Activated CD8-positive, alpha-beta memory T cell treated with anti-CD3 and anti-CD28 coated beads for 36 hours (primary cell): Measurements from ENCODE around the gene KCTD13. TPM values are rescaled to one million over a fixed set of nuclear protein-coding genes. Genes with fewer than 3 reads are reported as not detected.

Experiments
- CTCF ChIA-PET: fragments of 350-600 bp; sonication (Branson Sonifier 250); formaldehyde crosslinking; loops from one replicate; lab custom pipeline; 2021; ENCODE audit warnings: antibody characterized with exemption; lab: Charles Lee
- POLR2A ChIA-PET: fragments of 350-600 bp; sonication (Branson Sonifier 250); formaldehyde crosslinking; loops from one replicate; lab custom pipeline; 2021; ENCODE audit warnings: antibody characterized with exemption; lab: Charles Lee
- total RNA-seq, 2 experiments: library from RNA; stranded (reverse); gene quantifications; one replicate each; pipeline ENCODE4 v1.2.3, GENCODE V29; 2021

KCTD13 gene
- total RNA-seq, 2 experiments from 2014 or later = 38.1 to 39.5 TPM

GRCh38 chr16:29915590-29916247 is 10.3 kb downstream of the KCTD13 start:
- ChIA-PET CTCF (no interaction called here), POLR2A (no interaction called here)

DNA sequence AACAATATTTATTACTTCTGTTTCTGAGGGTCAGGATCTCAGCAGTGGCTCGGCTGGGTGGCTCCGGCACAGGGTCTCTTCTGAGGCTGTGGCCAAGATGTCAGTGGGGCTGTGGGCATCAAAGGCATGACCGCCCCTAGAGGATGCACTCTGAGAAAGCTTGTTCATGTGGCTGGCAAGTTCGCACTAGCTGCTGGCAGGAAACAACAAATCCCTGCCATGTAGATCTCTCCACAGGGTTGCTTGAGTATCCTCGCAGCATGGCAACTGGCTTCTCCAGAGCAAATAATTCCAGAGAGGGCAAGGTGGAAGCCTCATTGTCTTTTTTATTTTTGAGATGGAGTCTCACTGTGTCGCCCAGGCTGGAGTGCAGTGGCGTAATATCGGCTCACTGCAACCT is 12.5 kb downstream of the KCTD13 start:
- ChIA-PET POLR2A (no interaction called here), CTCF (no interaction called here)

GRCh38 chr16:29912087-29912486 is 13.9 kb downstream of the KCTD13 start:
- ChIA-PET POLR2A (interaction anchor here (0.6 to 1.1 kb wide), 3 partner anchors 12 to 160 kb away, joined by 4 to 10 read pairs (median 4); partner anchors contain the start of gene ASPHD1), CTCF (no interaction called here)

- CTCF ChIA-PET = no interaction called here
- POLR2A ChIA-PET = interaction anchor here (1.1 kb wide), 1 partner anchor 11 kb away, joined by 4 read pairs; the partner anchor contains the start of gene ASPHD1
These were observed 14.4 kb downstream of the KCTD13 start for GRCh38 chr16:29911676-29912010.

DNA sequence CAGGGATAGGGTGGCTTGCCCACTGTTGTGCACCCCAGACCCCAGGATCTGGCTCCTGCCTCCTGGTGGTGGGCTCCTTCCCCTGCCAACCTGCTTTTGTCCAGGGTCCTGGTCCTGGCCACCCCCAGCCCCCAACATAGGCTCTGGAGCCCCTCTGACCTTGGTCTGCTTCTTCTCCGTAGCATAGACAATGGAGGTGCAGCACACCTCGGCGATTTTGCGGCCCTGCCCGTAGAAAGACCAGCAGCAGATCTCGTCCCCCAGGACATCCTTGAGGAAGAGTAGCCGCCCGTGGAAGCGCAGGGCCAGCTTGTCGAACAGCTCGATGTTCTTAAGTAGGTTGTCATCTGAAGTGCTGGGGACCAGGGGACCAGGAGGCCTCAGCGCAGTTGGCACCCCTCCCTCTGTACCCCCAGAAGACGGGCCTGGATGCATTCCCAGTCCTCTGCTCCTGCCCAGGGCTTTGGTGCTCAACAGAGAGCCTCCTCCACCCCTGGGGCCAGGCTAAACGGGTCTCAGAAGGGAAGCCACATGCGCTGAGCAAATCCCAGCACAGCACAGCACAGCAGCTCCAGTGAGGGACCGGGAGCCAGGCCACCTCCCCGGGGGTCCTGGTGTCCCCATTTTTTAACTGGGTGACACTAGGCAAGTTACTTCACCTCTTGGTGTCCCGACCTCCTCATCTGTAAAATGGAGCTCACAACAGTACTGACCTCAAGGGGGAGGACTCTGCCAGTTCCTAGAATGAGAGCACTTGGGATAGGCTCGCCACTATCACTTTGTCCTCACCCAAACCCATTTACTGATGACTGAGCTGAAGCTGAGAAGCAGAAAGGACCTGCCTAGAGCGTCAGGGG is 15.0 kb downstream of the KCTD13 start:
- CTCF ChIA-PET = no interaction called here
- POLR2A ChIA-PET = interaction anchor here (1.1 kb wide), 1 partner anchor 11 kb away, joined by 4 read pairs; the partner anchor contains the start of gene ASPHD1

- CTCF ChIA-PET = interaction anchor here (0.6 to 1.3 kb wide), 4 partner anchors 38 to 61 kb away, joined by 3 to 4 read pairs (median 3); no protein-coding TSS in a partner anchor
These were observed 16.2 kb downstream of the KCTD13 start for GRCh38 chr16:29909851-29910250.

GRCh38 chr16:29909391-29909790 is 16.6 kb downstream of the KCTD13 start:
- ChIA-PET POLR2A (interaction anchor here (1.4 kb wide), 1 partner anchor 16 kb away, joined by 3 read pairs; the partner anchor contains the start of gene KCTD13), CTCF (interaction anchor here (0.6 to 1.3 kb wide), 3 partner anchors 52 to 218 kb away, joined by 3 to 4 read pairs (median 4); no protein-coding TSS in a partner anchor)

More at GRCh38 chr16:29909851-29910250, 16.2 kb downstream of the KCTD13 start:
- POLR2A ChIA-PET = interaction anchor here (0.7 kb wide), 1 partner anchor 580 kb away, joined by 5 read pairs; no protein-coding TSS in a partner anchor

DNA sequence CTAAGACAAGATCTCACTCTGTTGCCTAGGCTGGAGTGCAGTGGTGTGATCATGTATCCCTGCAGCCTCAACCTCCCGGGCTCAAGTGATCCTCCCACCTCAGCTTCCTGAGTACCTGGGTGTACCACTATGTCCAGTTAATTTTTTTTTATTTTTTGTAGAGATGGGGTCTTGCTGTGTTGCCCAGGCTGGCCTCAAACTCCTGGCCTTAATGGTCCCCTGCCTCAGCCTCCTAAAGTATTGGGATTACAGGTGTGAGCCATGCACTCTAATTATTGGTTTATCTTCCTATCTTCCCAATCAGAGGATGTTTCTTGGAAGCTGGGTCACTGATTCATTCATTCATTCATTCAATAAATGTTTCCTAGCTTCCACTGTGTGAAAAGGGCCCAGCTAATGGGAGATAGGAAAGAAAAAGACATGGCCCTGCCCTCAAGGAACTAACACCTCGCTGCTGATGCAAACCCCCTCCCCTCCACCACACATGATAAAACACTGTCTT is 17.3 kb downstream of the KCTD13 start:
- ChIA-PET CTCF (interaction anchor here (1.4 kb wide), 1 partner anchor 60 kb away, joined by 4 read pairs; no protein-coding TSS in a partner anchor), POLR2A (interaction anchor here (1.4 kb wide), 1 partner anchor 17 kb away, joined by 3 read pairs; the partner anchor contains the start of gene KCTD13)

GRCh38 chr16:29907973-29908372 is 18.1 kb downstream of the KCTD13 start:
- ChIA-PET CTCF (interaction anchor here (1.4 kb wide), 1 partner anchor 60 kb away, joined by 4 read pairs; no protein-coding TSS in a partner anchor), POLR2A (no interaction called here)

- POLR2A ChIA-PET = no interaction called here
- CTCF ChIA-PET = no interaction called here
These were observed 19.3 kb downstream of the KCTD13 start for GRCh38 chr16:29906520-29907244.

DNA sequence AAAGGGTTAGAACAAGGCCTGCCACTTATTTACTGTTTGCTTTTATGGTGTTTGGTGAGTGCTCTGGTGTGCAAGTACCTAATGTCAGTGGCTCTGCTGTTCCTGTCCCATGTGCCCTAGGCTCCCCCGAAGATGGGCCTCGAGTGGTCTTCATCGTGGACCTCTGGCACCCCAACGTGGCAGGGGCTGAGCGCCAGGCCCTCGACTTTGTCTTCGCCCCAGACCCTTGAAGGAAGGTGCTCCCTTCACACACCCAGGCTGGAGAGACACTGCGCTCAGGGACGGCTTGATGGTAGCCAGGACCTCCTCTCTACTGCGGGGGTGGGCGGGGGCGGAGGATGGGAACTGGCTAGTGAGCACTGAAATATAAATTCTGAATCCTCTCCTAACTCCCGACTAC is 20.4 kb downstream of the KCTD13 start:
- POLR2A ChIA-PET = no interaction called here

GRCh38 chr16:29904947-29905346 is 21.1 kb downstream of the KCTD13 start:
- ChIA-PET CTCF (no interaction called here), POLR2A (no interaction called here)

More for the DNA sequence above, 20.4 kb downstream of the KCTD13 start:
- CTCF ChIA-PET = no interaction called here

- CTCF ChIA-PET = interaction anchor here (1.1 kb wide), 1 partner anchor 102 kb away, joined by 4 read pairs; no protein-coding TSS in a partner anchor
These were observed 22.4 kb downstream of the KCTD13 start for GRCh38 chr16:29903590-29903989.

GRCh38 chr16:29901607-29901945 is 24.4 kb downstream of the KCTD13 start:
- POLR2A ChIA-PET = no interaction called here
- CTCF ChIA-PET = interaction anchor here (1.1 to 1.2 kb wide), 2 partner anchors 36 to 53 kb away, joined by 3 read pairs; no protein-coding TSS in a partner anchor

More at GRCh38 chr16:29903590-29903989, 22.4 kb downstream of the KCTD13 start:
- POLR2A ChIA-PET = no interaction called here

DNA sequence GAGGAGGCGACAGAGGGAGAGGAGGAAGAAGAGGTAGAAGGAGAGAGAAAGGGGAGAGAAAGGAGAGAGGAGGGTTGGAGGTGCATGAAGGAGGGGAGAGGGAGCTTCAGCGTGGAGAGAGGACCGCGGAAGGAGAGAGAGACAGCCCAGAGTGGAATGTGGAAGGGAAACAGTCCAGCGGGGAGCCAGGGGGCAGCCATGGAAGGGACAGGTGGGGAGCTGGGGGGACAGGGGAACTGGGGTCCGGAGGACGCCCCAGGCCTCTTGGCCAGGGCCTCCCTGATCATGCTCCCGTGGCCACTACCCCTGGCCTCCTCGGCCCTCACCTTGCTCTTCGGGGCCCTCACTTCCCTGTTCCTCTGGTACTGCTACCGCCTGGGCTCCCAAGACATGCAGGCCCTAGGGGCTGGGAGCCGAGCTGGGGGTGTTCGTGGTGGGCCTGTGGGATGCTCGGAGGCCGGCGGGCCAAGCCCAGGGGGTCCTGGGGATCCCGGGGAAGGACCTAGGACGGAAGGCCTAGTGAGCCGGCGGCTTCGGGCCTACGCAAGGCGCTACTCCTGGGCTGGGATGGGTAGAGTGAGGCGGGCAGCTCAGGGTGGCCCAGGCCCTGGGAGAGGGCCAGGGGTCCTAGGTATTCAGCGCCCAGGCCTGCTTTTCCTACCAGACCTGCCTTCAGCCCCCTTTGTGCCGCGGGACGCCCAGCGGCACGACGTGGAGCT is 25.0 kb downstream of the KCTD13 start:
- POLR2A ChIA-PET = interaction anchor here (0.8 to 2.4 kb wide), 4 partner anchors 11 to 164 kb away, joined by 4 to 12 read pairs (median 4); partner anchors contain the start of genes ALDOA and TAOK2
- CTCF ChIA-PET = interaction anchor here (0.5 to 1.2 kb wide), 3 partner anchors 23 to 52 kb away, joined by 3 to 4 read pairs (median 3); no protein-coding TSS in a partner anchor

GRCh38 chr16:29900102-29900887 is 25.7 kb downstream of the KCTD13 start, which contains the start of gene ASPHD1:
ASPHD1 (plus strand) TSS chr16:29900488; CDS start chr16:29900972, 484 bp downstream.
- ChIA-PET POLR2A (interaction anchor here (0.5 to 2.4 kb wide), 7 partner anchors 11 to 165 kb away, joined by 3 to 12 read pairs (median 4); partner anchors contain the start of genes ALDOA, KCTD13 and TAOK2), CTCF (interaction anchor here (0.5 to 1.2 kb wide), 4 partner anchors 24 to 132 kb away, joined by 3 to 5 read pairs (median 4); partner anchors contain the start of gene TMEM219)
